H9 (cell line): ENCODE data around the gene ARHGAP8. TPM values are rescaled to one million over a fixed set of nuclear protein-coding genes. Genes with fewer than 3 reads are reported as not detected.

Source experiments
- DNase-seq: peaks from one replicate; pipeline ENCODE4 v3.0.0-alpha.2; 2017
- H2AFZ ChIP-seq: one replicate; pipeline ENCODE4 v1.6.1; 2013; ENCODE audit warnings: mild to moderate bottlenecking, low read length, control low read depth, moderate library complexity
- H2AK5ac ChIP-seq: 2 replicates; pipeline ENCODE4 v1.6.1; 2013; ENCODE audit warnings: low read length, control low read depth, mixed read lengths; ENCODE audit not compliant: insufficient read length
- H2BK120ac ChIP-seq: one replicate; pipeline ENCODE4 v1.6.1; 2013; ENCODE audit warnings: low read depth, mild to moderate bottlenecking, low read length, control low read depth, inconsistent platforms; ENCODE audit not compliant: poor library complexity, severe bottlenecking
- H2BK12ac ChIP-seq: 2 replicates; pipeline ENCODE4 v1.6.1; 2013; ENCODE audit warnings: low read length, control low read depth, mixed read lengths, low read depth; ENCODE audit not compliant: insufficient read length
- H2BK15ac ChIP-seq: 2 replicates; pipeline ENCODE4 v1.6.1; 2013; ENCODE audit warnings: low read depth, low read length, control low read depth
- H2BK20ac ChIP-seq: one replicate; pipeline ENCODE4 v1.6.1; 2013; ENCODE audit warnings: low read depth, mild to moderate bottlenecking, low read length, control low read depth, inconsistent platforms; ENCODE audit not compliant: poor library complexity, severe bottlenecking
- H2BK5ac ChIP-seq: 2 replicates; pipeline ENCODE4 v1.6.1; 2013; ENCODE audit warnings: low read length, control low read depth, mixed read lengths; ENCODE audit not compliant: insufficient read length
- H3K14ac ChIP-seq: 2 replicates; pipeline ENCODE4 v1.6.1; 2013; ENCODE audit warnings: low read length, control low read depth; ENCODE audit not compliant: insufficient read depth
- H3K18ac ChIP-seq: 2 replicates; pipeline ENCODE4 v1.6.1; 2013; ENCODE audit warnings: low read depth, mild to moderate bottlenecking, mixed read lengths, low read length, control low read depth; ENCODE audit not compliant: insufficient read length
- H3K23ac ChIP-seq: 2 replicates; pipeline ENCODE4 v1.6.1; 2013; ENCODE audit warnings: low read length, control low read depth, mixed read lengths, low read depth; ENCODE audit not compliant: insufficient read length
- H3K23me2 ChIP-seq: 2 replicates; pipeline ENCODE4 v1.6.1; 2013; ENCODE audit warnings: low read depth, mild to moderate bottlenecking, mixed read lengths, low read length, control low read depth; ENCODE audit not compliant: insufficient read length, poor library complexity, severe bottlenecking
- H3K27ac ChIP-seq: 2 replicates; pipeline ENCODE4 v1.5.1; 2013; ENCODE audit warnings: low read length, control low read depth, mixed read lengths, low read depth; ENCODE audit not compliant: insufficient read length
- H3K27me3 ChIP-seq: 2 replicates; pipeline ENCODE4 v1.6.1; 2013; ENCODE audit warnings: low read length, control low read depth, inconsistent platforms; ENCODE audit not compliant: insufficient read depth
- H3K4ac ChIP-seq: 2 replicates; pipeline ENCODE4 v1.6.1; 2013; ENCODE audit warnings: low read depth, mild to moderate bottlenecking, control low read depth, inconsistent platforms, low read length, moderate library complexity
- H3K4me1 ChIP-seq: 2 replicates; pipeline ENCODE4 v1.6.1; 2013; ENCODE audit warnings: low read length, control low read depth, inconsistent platforms; ENCODE audit not compliant: insufficient read depth
- H3K4me2 ChIP-seq: 2 replicates; pipeline ENCODE4 v1.6.1; 2013; ENCODE audit warnings: low read length, control low read depth, mixed read lengths; ENCODE audit not compliant: insufficient read length, insufficient read depth
- H3K56ac ChIP-seq: 2 replicates; pipeline ENCODE4 v1.6.1; 2013; ENCODE audit warnings: low read depth, mild to moderate bottlenecking, mixed read lengths, low read length, control low read depth; ENCODE audit not compliant: insufficient read length
- H3K79me1 ChIP-seq: 2 replicates; pipeline ENCODE4 v1.6.1; 2013; ENCODE audit warnings: low read depth, mild to moderate bottlenecking, moderate library complexity, low read length, control low read depth, inconsistent platforms; ENCODE audit not compliant: insufficient read depth, poor library complexity, severe bottlenecking
- H3K79me2 ChIP-seq: 2 replicates; pipeline ENCODE4 v1.6.1; 2013; ENCODE audit warnings: low read length, control low read depth, inconsistent platforms; ENCODE audit not compliant: insufficient read depth
- H3K9ac ChIP-seq: 2 replicates; pipeline ENCODE4 v1.6.1; 2013; ENCODE audit warnings: low read length, control low read depth, mixed read lengths; ENCODE audit not compliant: insufficient read length; ENCODE audit errors: extremely low read depth
- H3K9me3 ChIP-seq: one replicate; pipeline ENCODE4 v1.6.1; 2013; ENCODE audit warnings: low read depth, low read length, inconsistent platforms; ENCODE audit not compliant: control insufficient read depth
- H3T11ph ChIP-seq: one replicate; pipeline ENCODE4 v1.6.1; 2013; ENCODE audit warnings: mild to moderate bottlenecking, low read length, control low read depth, inconsistent platforms
- H4K20me1 ChIP-seq: one replicate; pipeline ENCODE4 v1.6.1; 2013; ENCODE audit not compliant: control insufficient read depth, insufficient read length, insufficient read depth
- H4K5ac ChIP-seq: 2 replicates; pipeline ENCODE4 v1.6.1; 2013; ENCODE audit warnings: low read depth, mild to moderate bottlenecking, mixed read lengths, low read length, control low read depth; ENCODE audit not compliant: insufficient read length
- H4K8ac ChIP-seq: replicated peaks from 2 replicates; pipeline ENCODE4 v1.6.1; 2013; ENCODE audit warnings: low read length, control low read depth, mixed read lengths, low read depth; ENCODE audit not compliant: insufficient read length
- H4K91ac ChIP-seq: 2 replicates; pipeline ENCODE4 v1.6.1; 2013; ENCODE audit warnings: low read depth, mild to moderate bottlenecking, moderate library complexity, mixed read lengths, low read length, control low read depth; ENCODE audit not compliant: insufficient read length
- H3K27ac Mint-ChIP-seq, 3 experiments: 2 replicates in 2 of 3; 3 replicates in 1 of 3; pipeline ENCODE4 v1.8.0; 2020 to 2021; ENCODE audit warnings: mixed read lengths in 3 of 3, mild to moderate bottlenecking in 1 of 3, moderate library complexity in 1 of 3
- H3K27me3 Mint-ChIP-seq: 2 replicates; pipeline ENCODE4 v1.8.0; 2021; ENCODE audit warnings: low read depth, mild to moderate bottlenecking, moderate library complexity, mixed read lengths
- H3K36me3 Mint-ChIP-seq, 3 experiments: 2 replicates in 2 of 3; 3 replicates in 1 of 3; pipeline ENCODE4 v1.8.0; 2020 to 2021; ENCODE audit warnings: low read depth in 3 of 3, mixed read lengths in 3 of 3; ENCODE audit not compliant: insufficient read depth in 1 of 3
- H3K4me1 Mint-ChIP-seq, 2 experiments: 2 replicates each; pipeline ENCODE4 v1.8.0; 2020; ENCODE audit warnings: mixed read lengths in 2 of 2
- H3K4me3 Mint-ChIP-seq, 2 experiments: 2 replicates in 1 of 2; 3 replicates in 1 of 2; pipeline ENCODE4 v1.8.0; 2020 to 2021; ENCODE audit warnings: mild to moderate bottlenecking in 2 of 2, mixed read lengths in 2 of 2, moderate library complexity in 1 of 2
- H3K9me3 Mint-ChIP-seq, 2 experiments: 2 replicates in 1 of 2; 3 replicates in 1 of 2; pipeline ENCODE4 v1.8.0; 2020; ENCODE audit warnings: mild to moderate bottlenecking in 2 of 2, mixed read lengths in 2 of 2, moderate library complexity in 1 of 2
- CTCF ChIP-seq: fragments of 200-600 bp; sonication (generic); conservative IDR thresholded peaks from 3 replicates; pipeline ENCODE4 v1.8.0; 2021; ENCODE audit warnings: antibody characterized with exemption, mild to moderate bottlenecking
- WGBS: extraction: QIAGEN DNeasy Blood & Tissue Kit; methylation state at CpG from one replicate; pipeline ENCODE4 v1.1.7; 2013; ENCODE audit warnings: missing lambda C conversion rate, low lambda C conversion rate, mixed read lengths; ENCODE audit not compliant: insufficient read length; ENCODE audit errors: extremely low coverage; 5-methylcytosine and 5-hydroxymethylcytosine counted together
- total RNA-seq: library from RNA; stranded (reverse); gene quantifications from 2 replicates; pipeline ENCODE4 v1.2.1, GENCODE V29; 2021

The ARHGAP8 gene
- total RNA-seq, 1 experiment from 2014 or later: 35.4 TPM

DNA sequence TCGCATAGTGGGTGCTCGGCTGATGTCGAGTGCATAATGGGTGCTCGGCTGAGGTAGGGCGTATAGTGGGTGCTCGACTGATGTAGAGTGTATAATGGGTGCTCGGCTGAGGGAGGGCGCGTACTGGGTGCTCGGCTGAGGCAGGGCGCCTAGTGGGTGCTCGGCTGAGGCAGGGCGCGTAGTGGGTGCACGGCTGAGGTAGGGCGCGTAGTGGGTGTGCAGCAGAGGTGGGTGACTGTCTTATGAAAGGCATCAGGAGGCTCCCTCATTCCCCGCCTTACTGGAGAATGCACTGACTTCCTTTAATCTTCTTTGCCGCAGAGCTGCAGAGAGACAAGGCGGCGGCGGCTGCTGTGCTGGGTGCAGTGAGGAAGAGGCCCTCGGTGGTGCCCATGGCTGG, 33.8 kb downstream of the ARHGAP8 start:
- Histone ChIP-seq H4K91ac (no peak overlapping the region), H3T11ph (no peak overlapping the region), H2BK120ac (no peak overlapping the region), H3K4me1 (no peaks in the 10 kb centered on the region), H2AK5ac (no peak overlapping the region), H3K14ac (no peak overlapping the region), H3K27me3 (no peaks in the 10 kb centered on the region), H3K18ac (no peak overlapping the region), H3K9ac (no peak overlapping the region), H4K20me1 (no peaks in the 10 kb centered on the region), H4K5ac (no peak overlapping the region), H3K79me1 (peaks cover 2% of the 10 kb centered on the region), H3K23me2 (no peaks in the 10 kb centered on the region), H3K79me2 (no peaks in the 10 kb centered on the region; the same call in 1 of the 2 replicates), H2AFZ (no peak overlapping the region), H3K4ac (no peak overlapping the region), H3K27ac (no peak overlapping the region), H2BK5ac (no peak overlapping the region), H3K23ac (no peak overlapping the region), H2BK20ac (no peak overlapping the region), H3K9me3 (no peaks in the 10 kb centered on the region), H3K56ac (no peak overlapping the region), H3K4me2 (no peak overlapping the region), H2BK12ac (no peak overlapping the region), H2BK15ac (no peak overlapping the region), H4K8ac (no peak overlapping the region)
- no CpG with 5 or more reads among the region's 23 CpGs for WGBS
- DNase-seq: no peak
- Mint-ChIP-seq H3K4me1 (peaks cover 11 to 25% of the 10 kb centered on the region in 2 experiments), H3K9me3 (peaks cover 0 to 2% of the 10 kb centered on the region in 2 experiments; a peak in 2 of 5 replicates), H3K4me3 (no peak overlapping the region), H3K27me3 (no peaks in the 10 kb centered on the region), H3K36me3 (peaks cover 17 to 34% (median 34%) of the 10 kb centered on the region in 3 experiments), H3K27ac (peak overlapping the region in 1 of 3 experiments; percentile 89; a peak in 2 of 7 replicates)
- TF ChIP-seq CTCF: no peak
